Measurements from ENCODE around the gene NGF. TPM values are rescaled to one million over a fixed set of nuclear protein-coding genes. Genes with fewer than 3 reads are reported as not detected.

NGF gene
- total RNA-seq, 2 donors from 2014 or later, result 5.1 to 12.0 TPM

- H3K27me3 ChIP-seq, result no peaks in the 10 kb centered on the region
- H3K36me3 ChIP-seq, result no peaks in the 10 kb centered on the region
- H3K9me3 ChIP-seq, result no peaks in the 10 kb centered on the region
- H3K27ac ChIP-seq, result no peak overlapping the region
- TF ChIP-seq CTCF (IDR thresholded peaks at IDR 0.05), result no peak
- H3K4me1 ChIP-seq, result no peaks in the 10 kb centered on the region
- H3K4me3 ChIP-seq, result no peak overlapping the region
- no peak for DNase-seq (ENCODE audit: low spot score)
Observed at GRCh38 chr1:115356356-115356755, 18.3 kb upstream of the NGF start.

- TF ChIP-seq CTCF (IDR thresholded peaks at IDR 0.05), result no peak
- Histone ChIP-seq H3K36me3 (no peaks in the 10 kb centered on the region), H3K27ac (no peak overlapping the region), H3K9me3 (no peaks in the 10 kb centered on the region), H3K4me1 (no peaks in the 10 kb centered on the region), H3K4me3 (no peak overlapping the region), H3K27me3 (no peaks in the 10 kb centered on the region)
- no peak for DNase-seq (ENCODE audit: low spot score)
Observed at GRCh38 chr1:115355069-115355468, 17.0 kb upstream of the NGF start.

- Histone ChIP-seq H3K9me3 (no peaks in the 10 kb centered on the region), H3K36me3 (no peaks in the 10 kb centered on the region), H3K27me3 (no peaks in the 10 kb centered on the region), H3K4me3 (no peak overlapping the region), H3K27ac (no peak overlapping the region), H3K4me1 (no peaks in the 10 kb centered on the region)
- TF ChIP-seq CTCF (IDR thresholded peaks at IDR 0.05), result no peak
- DNase-seq (ENCODE audit: low spot score), result no peak
Observed at GRCh38 chr1:115351143-115351542, 13.1 kb upstream of the NGF start.

GRCh38 chr1:115348636-115349035 lies 10.6 kb upstream of the NGF start:
- H3K9me3 ChIP-seq, result no peaks in the 10 kb centered on the region
- H3K36me3 ChIP-seq, result no peaks in the 10 kb centered on the region
- no peaks in the 10 kb centered on the region for H3K27me3 ChIP-seq
- no peak overlapping the region for H3K27ac ChIP-seq
- H3K4me1 ChIP-seq, result no peaks in the 10 kb centered on the region
- TF ChIP-seq CTCF (IDR thresholded peaks at IDR 0.05), result no peak
- H3K4me3 ChIP-seq, result no peak overlapping the region
- DNase-seq (ENCODE audit: low spot score), result no peak

- no peak for DNase-seq (ENCODE audit: low spot score)
- no peaks in the 10 kb centered on the region for H3K27me3 ChIP-seq
- H3K4me1 ChIP-seq, result no peaks in the 10 kb centered on the region
- H3K27ac ChIP-seq, result no peak overlapping the region
- no peaks in the 10 kb centered on the region for H3K36me3 ChIP-seq
- no peak for TF ChIP-seq CTCF (IDR thresholded peaks at IDR 0.05)
- no peaks in the 10 kb centered on the region for H3K9me3 ChIP-seq
- H3K4me3 ChIP-seq, result no peak overlapping the region
Observed at GRCh38 chr1:115347282-115347681, 9.2 kb upstream of the NGF start.

GRCh38 chr1:115343200-115343737 lies 5.2 kb upstream of the NGF start:
- no peaks in the 10 kb centered on the region for H3K27me3 ChIP-seq
- H3K27ac ChIP-seq, result no peak overlapping the region
- H3K9me3 ChIP-seq, result no peaks in the 10 kb centered on the region
- H3K36me3 ChIP-seq, result no peaks in the 10 kb centered on the region
- TF ChIP-seq CTCF (IDR thresholded peaks at IDR 0.05), result no peak
- H3K4me1 ChIP-seq, result peaks cover 0 to 17% of the 10 kb centered on the region in 2 donors
- no peak for DNase-seq (ENCODE audit: low spot score)
- H3K4me3 ChIP-seq, result no peak overlapping the region

All from right atrium auricular region (tissue), 2 donors.